GM21737 (cell line): Measurements from ENCODE around the gene S100PBP.
A peak's percentile ranks its signal among the peaks of the same experiment; 100 is the strongest.

ENCODE experiments used
- ATAC-seq: cut with Tn5 transposase; IDR thresholded peaks from one replicate; pipeline ENCODE4 v1.9.1; 2021; ENCODE audit warnings: mild to moderate bottlenecking, moderate library complexity; ENCODE audit not compliant: unreplicated experiment

S100PBP gene

DNA sequence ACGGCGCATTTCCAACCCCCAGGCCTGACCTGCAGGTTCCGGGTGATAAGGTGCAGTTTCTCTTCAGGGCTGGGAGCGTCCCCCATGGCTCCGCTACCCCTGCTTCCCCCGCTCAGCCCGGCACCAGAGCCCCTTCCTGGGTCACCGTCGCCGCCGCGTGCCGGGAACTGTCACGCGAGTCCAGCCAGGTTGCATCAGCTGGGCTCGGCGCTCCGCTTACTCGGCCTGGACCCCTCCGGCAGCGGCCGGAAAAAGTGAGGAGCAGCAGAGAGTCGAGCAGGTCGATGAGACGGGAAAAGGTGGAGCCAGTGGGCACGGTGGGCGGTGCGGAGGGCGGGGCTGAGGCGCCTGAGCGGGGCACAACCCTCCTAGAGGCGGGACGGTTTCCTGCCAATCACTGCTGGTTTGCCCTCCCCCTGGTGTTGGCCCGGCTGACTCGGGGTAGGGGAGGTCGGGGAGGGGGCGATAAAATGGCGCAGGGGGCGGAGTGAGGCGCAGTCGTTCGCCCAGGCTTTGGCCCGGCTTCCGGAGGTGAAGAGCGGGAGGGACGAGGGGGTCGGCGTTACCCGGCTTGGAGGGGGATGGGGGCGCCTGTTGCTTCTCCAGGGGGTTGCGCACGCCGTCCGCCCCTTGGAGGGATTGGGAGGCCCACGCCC, at the start of gene S100PBP, which contains the start of gene YARS1:
Gene S100PBP, plus strand, starts transcription at position 495 of the 656 bp plus-strand sequence. CDS start 8,447 bp downstream, outside the sequence.
Gene YARS1, minus strand, starts transcription at position 200 of the 656 bp plus-strand sequence. Its CDS starts 114 bp downstream, at position 86.
- peak; percentile 83 for ATAC-seq

DNA sequence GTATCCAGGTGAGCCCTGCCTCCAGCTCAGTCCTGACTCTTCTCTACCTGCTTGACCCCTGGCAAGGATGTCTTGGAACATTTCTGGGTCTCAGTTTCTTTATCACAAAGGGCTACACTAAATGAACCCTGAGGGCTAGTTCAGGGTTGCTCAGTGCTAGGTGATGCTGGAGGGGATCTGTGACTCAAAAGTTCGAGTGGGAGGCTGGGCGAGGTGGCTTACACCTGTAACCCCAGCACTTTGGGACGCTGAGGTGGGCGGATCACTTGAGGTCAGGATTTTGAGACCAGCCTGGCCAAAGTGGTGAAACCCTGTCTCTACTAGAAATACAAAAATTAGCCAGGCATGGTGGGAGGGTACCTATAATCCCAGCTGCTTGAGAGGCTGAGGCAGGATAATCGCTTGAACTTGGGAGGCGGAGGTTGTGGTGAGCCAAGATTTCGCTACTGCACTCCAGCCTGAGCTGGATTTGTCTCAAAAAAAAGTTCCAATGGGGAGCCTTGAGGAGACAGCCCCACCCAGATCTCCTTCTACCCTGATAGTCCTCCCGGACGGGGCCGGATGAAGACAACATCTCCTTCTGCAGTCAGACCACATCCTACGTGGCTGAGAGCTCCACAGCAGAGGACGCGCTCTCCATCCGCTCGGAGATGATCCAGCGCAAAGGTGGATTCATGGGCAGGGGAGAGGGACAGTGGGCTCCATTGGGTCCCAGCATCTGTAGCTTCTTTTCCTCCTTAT, 49.2 kb upstream of the S100PBP start:
- ATAC-seq: no peak

GRCh38 chr1:32769524-32770220, 47.8 kb upstream of the S100PBP start:
- ATAC-seq: no peak

GRCh38 chr1:32770221-32770731, 47.2 kb upstream of the S100PBP start:
- no peak for ATAC-seq

- no peak for ATAC-seq
These were observed 46.5 kb upstream of the S100PBP start for GRCh38 chr1:32770741-32771548.

DNA sequence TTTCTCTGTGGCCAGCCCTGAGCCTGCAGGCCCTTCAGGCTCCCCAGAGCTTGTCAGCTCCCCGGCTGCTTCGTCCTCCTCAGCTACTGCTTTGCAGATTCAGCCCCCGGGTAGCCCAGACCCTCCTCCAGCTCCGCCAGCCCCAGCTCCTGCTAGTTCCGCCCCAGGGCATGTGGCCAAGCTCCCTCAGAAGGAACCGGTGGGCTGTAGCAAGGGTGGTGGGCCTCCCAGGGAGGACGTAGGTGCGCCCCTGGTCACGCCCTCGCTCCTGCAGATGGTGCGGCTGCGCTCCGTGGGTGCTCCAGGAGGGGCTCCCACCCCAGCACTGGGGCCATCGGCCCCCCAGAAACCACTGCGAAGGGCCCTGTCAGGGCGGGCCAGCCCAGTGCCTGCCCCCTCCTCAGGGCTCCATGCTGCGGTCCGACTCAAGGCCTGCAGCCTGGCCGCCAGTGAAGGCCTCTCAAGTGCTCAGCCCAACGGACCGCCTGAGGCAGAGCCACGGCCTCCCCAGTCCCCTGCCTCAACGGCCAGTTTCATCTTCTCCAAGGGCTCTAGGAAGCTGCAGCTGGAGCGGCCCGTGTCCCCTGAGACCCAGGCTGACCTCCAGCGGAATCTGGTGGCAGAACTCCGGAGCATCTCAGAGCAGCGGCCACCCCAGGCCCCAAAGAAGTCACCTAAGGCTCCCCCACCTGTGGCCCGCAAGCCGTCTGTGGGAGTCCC, 45.7 kb upstream of the S100PBP start:
- no peak for ATAC-seq

- ATAC-seq: no peak
These were observed 45.0 kb upstream of the S100PBP start for GRCh38 chr1:32772281-32773017.

- no peak for ATAC-seq
These were observed 44.3 kb upstream of the S100PBP start for GRCh38 chr1:32773018-32773763.

GRCh38 chr1:32773764-32774463, 43.5 kb upstream of the S100PBP start:
- no peak for ATAC-seq

DNA sequence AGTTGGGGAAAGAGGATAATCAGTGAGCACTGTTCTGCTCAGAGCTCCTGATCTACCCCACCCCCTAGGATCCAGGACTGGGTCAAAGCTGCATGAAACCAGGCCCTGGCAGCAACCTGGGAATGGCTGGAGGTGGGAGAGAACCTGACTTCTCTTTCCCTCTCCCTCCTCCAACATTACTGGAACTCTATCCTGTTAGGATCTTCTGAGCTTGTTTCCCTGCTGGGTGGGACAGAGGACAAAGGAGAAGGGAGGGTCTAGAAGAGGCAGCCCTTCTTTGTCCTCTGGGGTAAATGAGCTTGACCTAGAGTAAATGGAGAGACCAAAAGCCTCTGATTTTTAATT, 43.0 kb upstream of the S100PBP start:
- no peak for ATAC-seq

DNA sequence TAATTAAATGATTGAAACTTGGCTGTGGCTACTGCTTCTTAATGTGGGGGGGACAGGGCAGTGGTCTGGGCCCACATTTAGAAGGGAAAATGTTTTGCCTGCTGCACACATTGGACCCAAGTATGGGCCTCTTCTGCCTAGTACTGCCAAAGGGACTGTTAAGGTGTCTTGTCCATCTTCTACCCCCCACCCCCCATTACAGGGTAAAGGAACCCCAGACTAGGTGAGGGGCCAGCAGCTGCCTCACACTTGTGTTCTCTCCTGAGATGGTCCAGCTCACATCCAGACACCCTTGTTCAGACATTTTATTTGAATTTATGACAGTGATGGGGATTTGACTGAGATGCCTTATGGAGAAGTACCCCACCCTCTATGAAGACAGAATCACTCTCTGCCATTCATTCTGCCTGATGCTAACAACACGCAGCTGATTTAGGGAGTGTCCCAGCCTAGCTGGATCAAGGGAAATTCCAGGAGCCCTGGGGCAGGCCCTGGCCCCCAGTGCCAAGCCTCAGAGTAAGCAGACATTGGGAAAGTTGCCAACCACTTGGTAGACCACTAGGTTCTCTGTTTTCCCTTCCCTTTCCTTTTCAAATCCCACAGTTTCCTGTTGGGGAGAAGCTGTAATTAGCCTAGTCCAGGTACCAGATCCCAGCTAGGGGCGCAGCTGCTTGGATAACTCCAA, 42.4 kb upstream of the S100PBP start:
- ATAC-seq: no peak

GRCh38 chr1:32775640-32776337, 41.7 kb upstream of the S100PBP start:
- no peak for ATAC-seq

DNA sequence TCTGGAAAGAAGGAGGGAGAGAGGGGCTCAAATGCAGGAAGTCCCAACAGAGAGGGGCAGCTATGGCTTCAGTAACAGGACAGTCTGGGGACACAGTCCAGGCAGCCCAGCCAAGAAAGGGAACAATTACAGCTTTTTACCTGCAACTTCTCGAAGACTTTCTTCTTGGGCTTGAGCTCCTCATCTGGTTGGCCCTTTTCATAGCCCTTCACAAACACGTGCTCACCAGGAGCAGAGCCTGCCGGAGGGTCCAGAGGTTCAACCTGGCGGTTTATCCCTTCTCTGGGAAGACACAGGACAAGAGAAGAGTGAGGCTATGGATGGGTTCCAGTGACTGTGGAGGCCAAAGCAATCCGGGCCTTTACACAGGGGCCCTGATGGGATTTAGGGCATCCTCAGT, 38.2 kb upstream of the S100PBP start:
- ATAC-seq: no peak

GRCh38 chr1:32780005-32780404, 37.4 kb upstream of the S100PBP start:
- ATAC-seq: no peak

DNA sequence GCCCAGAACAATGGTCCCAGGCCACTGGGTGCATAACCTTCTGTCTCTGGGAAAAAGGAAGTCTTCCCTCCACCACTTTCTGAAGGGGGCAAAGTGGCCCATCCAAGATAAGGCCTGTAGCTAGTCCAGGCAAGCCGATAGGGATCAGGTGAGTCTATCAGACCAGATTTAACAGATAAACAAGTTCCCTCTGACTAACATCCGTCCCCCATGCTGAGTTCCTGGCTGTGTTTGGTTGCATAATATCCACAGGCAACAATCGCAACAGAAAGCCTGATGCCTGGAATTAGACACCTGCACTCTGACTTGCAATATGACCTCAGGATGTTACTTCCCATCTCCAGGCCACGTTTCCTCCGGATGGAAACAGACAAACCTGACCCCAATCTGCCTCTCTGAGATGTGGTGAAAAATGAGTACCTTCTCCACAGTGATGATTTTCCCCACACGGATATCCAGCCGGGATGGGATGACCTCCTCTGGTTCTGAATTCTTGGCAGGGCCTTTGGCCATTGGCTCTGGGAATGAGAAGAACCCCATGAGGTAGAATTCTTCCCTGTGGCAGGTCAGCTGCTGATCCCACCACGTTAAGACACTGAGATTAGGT, 36.7 kb upstream of the S100PBP start:
- ATAC-seq: no peak

DNA sequence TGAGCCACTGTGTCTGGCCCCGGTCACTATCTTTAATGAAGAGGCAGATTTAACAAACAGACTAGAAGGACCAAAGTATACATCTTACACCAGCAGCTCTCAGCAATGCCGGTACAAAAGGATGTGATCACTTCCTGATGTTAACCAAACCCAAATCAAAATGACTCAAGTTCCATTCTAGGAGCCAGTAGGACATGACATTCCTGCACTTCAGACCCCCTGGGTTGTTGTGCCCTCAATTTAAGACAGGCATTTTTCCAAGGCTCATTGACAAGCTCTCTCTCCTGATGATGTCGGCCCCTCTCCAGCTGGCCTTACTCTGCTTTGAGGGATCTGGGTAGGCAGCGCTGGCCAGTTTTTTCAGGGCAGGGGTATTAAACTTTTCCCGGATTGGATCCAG, 35.4 kb upstream of the S100PBP start:
- ATAC-seq: no peak

DNA sequence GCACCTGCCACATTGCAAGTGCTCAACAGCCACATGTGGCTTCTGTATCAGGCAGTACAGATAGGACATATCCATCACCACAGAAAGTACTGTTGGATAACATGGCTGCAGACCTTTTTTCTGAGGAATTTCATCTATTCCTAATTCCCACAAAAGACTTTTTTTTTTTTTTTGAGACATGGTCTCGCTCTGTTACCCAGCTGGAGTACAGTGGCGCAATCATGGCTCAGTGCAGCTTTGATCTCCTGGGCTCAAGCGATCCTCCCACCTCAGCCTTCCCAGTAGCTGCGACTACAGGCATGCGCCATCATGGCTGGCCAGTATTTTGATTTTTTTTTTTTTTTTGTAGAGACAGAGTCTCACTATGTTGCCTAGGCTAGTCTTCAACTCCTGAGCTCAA, 33.6 kb upstream of the S100PBP start:
- no peak for ATAC-seq
